Nephron progenitor cell (in vitro differentiated cells): ENCODE measurements around the gene C6orf120.

Experiments used
- DNase-seq: peaks from one replicate; pipeline ENCODE4 v3.0.0; 2021
- H3K27ac Mint-ChIP-seq: 2 replicates; pipeline ENCODE4 v1.8.0; 2021; ENCODE audit warnings: mild to moderate bottlenecking, moderate library complexity, mixed read lengths
- H3K27me3 Mint-ChIP-seq: 2 replicates; pipeline ENCODE4 v1.8.0; 2021; ENCODE audit warnings: mild to moderate bottlenecking, low read depth, mixed read lengths; ENCODE audit not compliant: poor library complexity
- H3K36me3 Mint-ChIP-seq: 2 replicates; pipeline ENCODE4 v1.8.0; 2021; ENCODE audit warnings: low read depth, mixed read lengths
- H3K4me1 Mint-ChIP-seq: 2 replicates; pipeline ENCODE4 v1.8.0; 2021; ENCODE audit warnings: mixed read lengths
- H3K4me3 Mint-ChIP-seq: 2 replicates; pipeline ENCODE4 v1.8.0; 2021; ENCODE audit warnings: mild to moderate bottlenecking, moderate library complexity, mixed read lengths
- H3K9me3 Mint-ChIP-seq: 2 replicates; pipeline ENCODE4 v1.8.0; 2021; ENCODE audit warnings: mild to moderate bottlenecking, moderate library complexity, mixed read lengths
- CTCF ChIP-seq: fragments of 200-600 bp; sonication (generic); IDR thresholded peaks from 2 replicates; pipeline ENCODE4 v1.5.0; 2021; ENCODE audit warnings: antibody characterized with exemption

The C6orf120 gene

GRCh38 chr6:169729961-169730360 is 28.0 kb downstream of the C6orf120 start:
- Mint-ChIP-seq H3K27ac (no peak overlapping the region), H3K4me1 (peaks cover 31% of the 10 kb centered on the region), H3K27me3 (peaks cover 6% of the 10 kb centered on the region), H3K36me3 (peaks cover 5% of the 10 kb centered on the region), H3K9me3 (peaks cover 24% of the 10 kb centered on the region), H3K4me3 (no peak overlapping the region)
- TF ChIP-seq CTCF = no peak
- DNase-seq = no peak

- Mint-ChIP-seq H3K9me3 (peaks cover 24% of the 10 kb centered on the region), H3K36me3 (no peaks in the 10 kb centered on the region), H3K4me3 (no peak overlapping the region), H3K27me3 (peaks cover 18% of the 10 kb centered on the region), H3K4me1 (peaks cover 10% of the 10 kb centered on the region), H3K27ac (no peak overlapping the region)
- DNase-seq = peak; percentile 3
- TF ChIP-seq CTCF = no peak
Observed at GRCh38 chr6:169738204-169738975, 36.5 kb downstream of the C6orf120 start.

GRCh38 chr6:169738976-169739529 is 37.1 kb downstream of the C6orf120 start:
- DNase-seq = no peak
- no peak for TF ChIP-seq CTCF
- Mint-ChIP-seq H3K36me3 (no peaks in the 10 kb centered on the region), H3K27ac (no peak overlapping the region), H3K4me1 (peaks cover 10% of the 10 kb centered on the region), H3K27me3 (peaks cover 18% of the 10 kb centered on the region), H3K9me3 (peaks cover 19% of the 10 kb centered on the region), H3K4me3 (no peak overlapping the region)

- H3K27me3 Mint-ChIP-seq = peaks cover 6% of the 10 kb centered on the region
- H3K4me1 Mint-ChIP-seq = peaks cover 10% of the 10 kb centered on the region
- H3K36me3 Mint-ChIP-seq = peaks cover 4% of the 10 kb centered on the region
- peaks cover 18% of the 10 kb centered on the region for H3K9me3 Mint-ChIP-seq
- TF ChIP-seq CTCF = no peak
- H3K4me3 Mint-ChIP-seq = no peak overlapping the region
- no peak overlapping the region for H3K27ac Mint-ChIP-seq
- DNase-seq = no peak
Observed at GRCh38 chr6:169741344-169741743, 39.4 kb downstream of the C6orf120 start.

- peaks cover 27% of the 10 kb centered on the region for H3K9me3 Mint-ChIP-seq
- TF ChIP-seq CTCF = no peak
- H3K27ac Mint-ChIP-seq = no peak overlapping the region
- peaks cover 21% of the 10 kb centered on the region for H3K36me3 Mint-ChIP-seq
- H3K4me1 Mint-ChIP-seq = peaks cover 11% of the 10 kb centered on the region
- H3K4me3 Mint-ChIP-seq = no peak overlapping the region
- no peaks in the 10 kb centered on the region for H3K27me3 Mint-ChIP-seq
- DNase-seq = no peak
Observed at GRCh38 chr6:169745405-169745804, 43.5 kb downstream of the C6orf120 start.

GRCh38 chr6:169746556-169746955 is 44.6 kb downstream of the C6orf120 start:
- no peak overlapping the region for H3K27ac Mint-ChIP-seq
- no peak for DNase-seq
- no peak for TF ChIP-seq CTCF
- no peaks in the 10 kb centered on the region for H3K27me3 Mint-ChIP-seq
- no peak overlapping the region for H3K4me3 Mint-ChIP-seq
- H3K36me3 Mint-ChIP-seq = peaks cover 21% of the 10 kb centered on the region
- H3K4me1 Mint-ChIP-seq = peaks cover 21% of the 10 kb centered on the region
- peaks cover 27% of the 10 kb centered on the region for H3K9me3 Mint-ChIP-seq
